C1 segment of cervical spinal cord (tissue), 14 donors: ENCODE measurements around the gene CHRDL2.
A peak's percentile ranks its signal among the peaks of the same experiment; 100 is the strongest.

Experiments used
- DNase-seq, 14 donors: peaks; one replicate each; lab custom pipeline; 2025; lab: John Stamatoyannopoulos, UW

CHRDL2 gene

DNA sequence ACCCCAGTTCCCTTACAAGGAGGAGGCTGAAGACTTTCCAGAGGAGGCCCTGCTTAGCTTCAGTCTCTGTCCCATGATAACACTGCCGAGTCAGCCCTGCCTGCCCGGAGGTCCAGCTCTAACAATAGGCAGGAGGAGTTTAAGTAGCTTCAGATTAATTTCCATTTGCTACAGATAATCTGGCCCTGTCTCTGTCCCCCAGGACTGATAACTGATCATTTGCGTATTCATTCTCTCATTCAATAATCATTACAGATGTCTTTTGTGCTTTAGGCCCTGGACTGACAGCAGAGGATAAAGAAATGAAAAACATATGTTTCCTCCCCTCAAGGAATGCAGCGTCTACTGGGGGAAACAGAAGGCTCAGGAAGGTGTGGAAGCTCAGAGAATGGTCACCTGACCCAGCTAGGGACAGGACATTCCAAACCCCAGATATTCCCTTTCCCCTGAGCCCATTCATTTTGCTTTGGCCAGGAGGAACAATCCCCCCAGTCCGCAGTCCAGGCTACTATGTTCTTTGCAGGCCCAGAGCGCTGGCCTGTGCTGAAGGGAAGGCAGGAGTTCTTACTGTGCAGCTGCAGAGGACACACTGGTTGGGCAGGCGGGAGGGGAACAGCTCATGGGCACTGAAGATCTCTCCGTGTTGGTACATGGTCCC, 20.8 kb downstream of the CHRDL2 start:
- no peak for DNase-seq

DNA sequence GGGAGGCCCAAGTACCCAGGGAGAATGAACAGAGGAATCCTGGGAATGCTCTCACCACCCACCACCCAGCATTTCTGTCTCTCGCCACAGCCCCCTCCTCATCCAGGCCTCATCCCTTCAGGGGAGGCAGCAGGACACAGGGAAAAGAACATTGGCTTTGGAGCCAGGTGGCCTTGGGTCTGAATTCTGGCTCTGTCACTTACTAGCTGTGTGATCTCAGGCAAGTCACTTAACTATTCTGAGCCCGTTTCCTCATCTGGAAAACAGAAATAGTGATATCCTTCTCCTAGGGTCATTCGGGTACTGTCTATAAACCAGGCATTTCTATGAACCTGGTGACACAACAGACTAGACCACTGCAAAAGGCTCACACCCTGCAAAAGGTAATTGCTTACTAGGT, 22.1 kb downstream of the CHRDL2 start:
- no peak for DNase-seq

DNA sequence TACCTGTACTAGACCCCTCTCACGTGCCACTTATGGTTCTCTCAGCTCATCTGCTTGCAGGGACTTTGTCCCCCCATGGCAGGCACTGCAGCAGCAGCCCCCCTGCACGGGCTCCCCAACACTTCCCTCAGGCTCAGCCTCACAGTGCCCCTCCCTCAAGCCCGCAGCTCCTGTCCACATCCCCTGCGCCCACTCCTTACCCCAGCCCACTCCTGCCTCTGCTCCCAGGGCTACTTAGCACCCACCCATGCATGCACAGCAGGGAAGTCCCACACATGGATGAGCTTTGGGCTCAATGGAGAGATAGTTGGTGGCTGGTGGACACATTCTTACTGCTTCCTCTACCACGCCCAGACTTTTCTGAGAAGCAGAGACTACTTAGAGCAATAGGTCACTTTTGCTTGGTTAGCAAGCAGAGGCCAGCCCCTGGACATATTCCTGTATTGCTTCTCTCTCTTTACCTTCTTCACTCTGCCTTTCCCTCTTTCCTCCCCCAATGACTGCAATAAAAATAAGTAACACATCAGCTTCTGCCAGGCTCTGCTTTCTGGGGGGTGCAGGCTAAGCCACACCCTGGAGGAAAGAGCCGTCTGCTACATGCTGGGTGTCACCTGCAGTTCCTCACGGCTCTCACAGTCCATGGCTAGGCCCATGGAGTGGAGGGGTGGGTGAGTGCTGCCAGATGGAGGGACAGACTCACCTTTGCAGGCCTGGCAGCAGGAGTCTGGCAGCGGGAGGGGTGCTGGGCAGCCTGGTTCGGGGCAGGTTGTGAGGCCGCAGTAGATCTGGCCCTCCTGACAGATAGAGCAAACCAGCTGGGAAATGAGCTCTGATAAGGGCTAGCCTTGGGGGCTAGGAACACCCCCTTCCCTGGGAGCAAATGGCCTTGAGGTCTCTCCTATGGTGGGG, 23.4 kb downstream of the CHRDL2 start:
- peak in 2 of 14 donors; percentile 11 to 82 for DNase-seq

DNA sequence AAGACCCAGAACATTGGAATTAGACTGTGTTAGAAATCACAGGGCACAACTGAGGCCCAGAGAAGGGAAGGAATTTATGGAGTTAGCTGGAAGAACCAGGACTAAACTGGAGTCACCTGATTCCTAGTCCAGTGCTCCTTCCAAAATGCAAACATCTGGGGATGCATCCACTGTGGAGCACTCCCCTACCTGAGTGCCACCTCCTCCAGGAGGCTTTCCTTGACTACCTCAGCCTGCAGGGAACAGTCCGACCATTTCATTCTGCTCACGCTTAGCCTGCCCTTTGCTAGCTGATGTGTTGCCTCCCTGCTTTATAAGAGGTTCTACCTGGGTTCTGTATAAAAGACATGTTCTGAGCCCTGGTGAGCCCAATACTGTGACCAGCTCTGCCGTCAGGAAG, 24.0 kb downstream of the CHRDL2 start:
- DNase-seq, result no peak

DNA sequence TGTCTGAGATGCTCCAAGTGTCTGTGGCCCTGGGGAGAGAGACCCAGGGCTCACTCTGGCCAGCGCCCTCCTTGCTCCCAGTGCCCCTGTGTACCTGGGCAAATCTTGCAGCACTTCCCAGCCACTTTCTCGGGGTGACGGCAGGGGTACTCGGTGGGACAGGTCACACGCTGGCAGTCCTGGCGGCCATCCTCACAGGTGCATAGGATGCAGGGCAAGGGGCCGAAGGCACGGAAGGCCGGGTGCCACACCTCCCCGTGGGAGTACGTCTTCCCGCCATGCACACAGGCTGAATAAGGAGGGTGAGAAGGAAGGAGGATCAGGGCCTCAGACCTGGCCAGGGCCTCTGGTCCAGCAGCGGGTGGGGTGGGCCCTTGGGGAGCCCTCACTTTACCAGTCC, 28.0 kb downstream of the CHRDL2 start:
- DNase-seq, result no peak

DNA sequence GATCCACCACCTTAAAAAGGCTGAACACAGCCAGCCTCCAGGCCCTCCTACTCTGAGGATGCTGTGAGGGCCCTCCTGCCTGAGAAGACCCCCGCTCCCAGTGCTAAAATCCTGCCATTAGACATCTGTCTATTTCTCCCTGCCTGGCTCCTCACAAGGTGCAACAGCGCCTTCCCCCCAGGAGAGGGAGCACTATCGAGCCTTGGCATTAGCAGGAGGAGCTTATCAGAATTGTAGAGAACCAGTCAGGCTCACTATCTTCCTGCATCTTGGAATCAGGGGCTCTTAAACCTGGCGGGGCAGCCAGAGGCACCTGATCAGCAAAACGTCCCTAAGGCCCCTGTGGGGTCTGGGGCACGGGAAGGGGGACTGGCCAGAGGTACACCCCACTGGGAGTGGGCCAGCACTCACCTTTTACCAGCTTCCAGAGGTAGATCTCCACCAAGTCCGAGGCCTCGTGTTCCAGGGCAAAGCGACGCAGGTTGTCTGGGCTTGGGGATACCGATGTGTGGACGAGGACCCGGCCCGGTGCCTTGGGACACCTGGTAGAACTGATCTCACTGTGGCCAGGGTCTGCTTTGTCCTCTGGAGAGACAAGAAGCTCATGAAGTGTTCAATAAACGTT, 28.7 kb downstream of the CHRDL2 start:
- peak in 12 of 14 donors; percentile 3 to 62 (median 42) for DNase-seq

DNA sequence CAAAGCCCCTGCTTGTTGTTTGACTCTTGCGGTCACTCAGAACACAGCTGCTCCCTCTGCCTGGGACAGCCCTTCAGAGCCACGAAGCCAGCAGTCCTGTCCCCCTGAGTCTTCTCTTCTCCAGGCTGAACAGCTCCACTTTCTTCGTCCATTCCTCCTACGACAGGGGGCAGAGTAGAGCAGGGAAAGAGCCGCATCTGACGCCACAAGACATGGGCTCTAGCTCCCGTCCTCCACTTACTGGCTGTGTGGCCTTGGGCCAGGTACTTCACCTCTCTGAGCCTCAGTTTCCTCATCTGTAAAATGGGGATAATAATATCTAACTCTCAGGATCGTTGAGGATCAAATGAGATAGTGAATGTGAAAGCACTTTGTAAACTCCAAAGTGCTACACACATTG, 29.9 kb downstream of the CHRDL2 start:
- no peak for DNase-seq

DNA sequence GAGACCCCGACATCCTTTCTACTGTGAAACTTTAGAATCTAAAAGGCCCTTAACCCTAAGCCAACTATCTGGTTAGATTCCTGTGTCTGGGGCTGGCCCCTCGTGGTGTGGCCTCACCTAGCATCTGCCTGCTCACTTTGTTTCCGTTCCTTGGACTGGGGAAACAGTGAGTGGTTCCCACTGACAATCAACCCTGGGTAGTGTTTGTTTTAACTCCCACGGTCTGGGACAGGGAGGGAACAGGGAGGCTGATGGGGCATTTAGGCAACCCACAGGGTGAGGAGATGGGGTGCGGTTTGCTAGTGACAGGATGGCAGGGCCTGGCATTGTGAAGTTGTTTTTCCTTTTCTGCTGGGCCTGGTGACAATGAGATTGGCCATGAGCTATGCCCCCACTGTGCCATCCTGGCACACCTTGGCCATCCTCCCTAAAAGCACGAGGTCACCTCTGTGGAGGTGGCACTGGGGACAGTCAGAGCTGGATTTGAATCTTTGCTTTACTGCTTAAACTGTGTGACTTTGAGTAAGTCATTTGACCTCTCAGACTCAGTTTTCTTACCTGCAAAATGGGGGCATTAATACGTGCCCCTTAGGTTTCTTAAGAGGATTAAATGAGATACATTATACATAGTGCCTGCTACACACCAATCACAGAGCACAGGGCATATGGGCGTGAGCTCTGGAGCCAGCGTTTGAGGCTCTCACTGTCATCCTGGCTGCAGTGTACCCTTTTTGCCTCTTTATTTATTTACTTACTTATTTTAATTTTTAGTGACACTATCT, 31.4 kb downstream of the CHRDL2 start:
- DNase-seq, result no peak

DNA sequence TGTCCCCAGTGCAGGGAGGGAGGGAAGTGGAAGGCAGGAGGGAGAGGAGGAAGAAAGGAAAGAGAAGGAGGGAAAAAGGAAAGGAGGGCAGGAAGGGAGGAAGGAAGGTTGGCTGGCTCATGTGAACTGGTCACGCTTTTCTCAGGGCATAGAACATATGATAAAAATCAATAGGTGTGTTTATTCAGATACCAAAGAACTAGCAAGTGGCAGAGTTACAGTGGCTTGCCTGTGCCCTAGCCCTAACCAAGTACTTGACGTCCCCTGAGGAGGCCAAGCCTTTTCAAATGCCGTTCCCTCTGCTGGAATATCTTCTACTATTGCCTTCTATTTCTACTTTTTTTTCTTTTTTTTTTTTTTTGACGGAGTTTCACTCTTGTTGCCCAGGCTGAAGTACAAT, 33.5 kb downstream of the CHRDL2 start:
- no peak for DNase-seq

DNA sequence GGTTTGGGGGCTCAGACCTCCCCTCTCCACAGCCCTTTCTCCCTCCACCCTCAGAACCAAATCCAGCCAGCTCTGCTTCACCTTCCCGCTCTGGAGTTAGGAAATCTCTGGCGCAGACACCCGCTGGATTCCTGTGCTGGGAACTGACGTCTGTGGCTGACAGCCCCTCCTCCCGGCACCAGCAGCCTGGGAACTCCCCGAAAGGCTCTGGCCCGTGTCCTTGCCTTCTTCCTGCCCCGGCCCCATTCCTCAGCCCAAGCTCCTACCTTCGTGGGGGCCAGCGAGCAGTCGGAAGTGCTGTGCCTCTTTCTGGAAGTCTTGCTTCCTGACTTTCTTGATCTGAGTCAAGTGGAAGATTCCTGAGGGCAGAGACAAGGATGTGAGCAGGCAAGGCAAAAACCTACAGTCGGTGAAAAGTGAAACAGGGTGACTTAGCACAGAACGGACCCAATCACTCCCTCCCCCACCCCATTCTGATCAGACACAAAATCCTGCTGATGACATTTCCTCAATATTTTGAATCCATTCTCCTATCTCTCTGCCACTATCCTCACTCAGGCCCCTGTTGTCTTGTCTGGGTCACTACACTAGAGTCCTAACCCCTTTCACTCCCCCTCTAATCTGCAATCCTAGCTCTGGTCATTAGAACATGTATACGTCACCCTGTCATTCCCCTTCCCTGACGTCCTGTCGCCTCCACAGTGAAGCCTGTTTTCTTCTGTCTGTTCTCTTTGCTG, 34.1 kb downstream of the CHRDL2 start:
- peak in 1 of 14 donors; percentile 40 for DNase-seq

DNA sequence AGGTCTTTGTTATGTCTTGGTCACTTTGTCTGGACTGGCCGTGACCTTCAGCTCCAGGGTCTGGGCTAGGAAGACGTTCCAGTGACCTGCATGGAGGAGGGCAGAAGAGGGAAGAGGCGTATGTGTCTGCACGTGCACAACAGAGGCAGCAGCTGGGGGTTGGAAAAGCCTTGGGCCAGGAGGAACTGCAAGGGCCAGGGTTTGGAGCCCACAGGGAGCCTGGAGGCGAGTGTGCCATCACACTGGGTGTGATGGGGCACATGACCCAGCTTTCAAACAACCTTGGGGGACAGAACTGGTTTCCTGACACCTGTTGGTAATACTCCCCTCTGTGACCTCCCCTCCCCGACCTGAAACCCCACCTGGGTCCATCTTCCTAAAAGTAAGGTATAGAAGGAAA, 34.7 kb downstream of the CHRDL2 start:
- DNase-seq, result no peak

DNA sequence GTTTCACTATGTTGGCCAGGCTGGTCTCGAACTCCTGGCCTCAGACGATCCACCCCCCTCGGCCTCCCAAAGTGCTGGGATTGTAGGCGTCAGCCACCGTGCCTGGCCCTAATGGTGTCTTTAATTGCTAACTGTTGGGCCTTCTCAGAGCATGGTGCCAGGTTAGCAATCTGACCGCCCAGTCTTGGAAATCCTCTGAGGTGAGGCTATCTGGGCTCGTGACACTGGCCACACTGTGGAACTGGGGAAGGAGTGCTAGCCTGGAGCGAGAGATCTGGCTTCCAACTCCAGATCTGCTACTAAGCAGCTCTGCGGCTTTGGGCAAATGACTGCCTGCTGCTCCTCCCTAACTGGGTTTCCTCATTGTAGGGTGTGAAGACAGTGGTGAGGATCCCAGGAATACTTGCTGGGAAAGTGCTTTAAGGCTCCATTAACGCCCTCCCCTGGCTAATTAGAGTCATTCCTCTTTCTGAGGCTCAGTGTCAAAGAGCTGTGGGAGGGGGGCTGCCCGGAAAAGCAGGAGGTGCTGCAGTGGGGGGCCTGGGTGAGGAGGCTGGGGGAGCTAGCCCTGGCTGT, 35.4 kb downstream of the CHRDL2 start:
- no peak for DNase-seq

DNA sequence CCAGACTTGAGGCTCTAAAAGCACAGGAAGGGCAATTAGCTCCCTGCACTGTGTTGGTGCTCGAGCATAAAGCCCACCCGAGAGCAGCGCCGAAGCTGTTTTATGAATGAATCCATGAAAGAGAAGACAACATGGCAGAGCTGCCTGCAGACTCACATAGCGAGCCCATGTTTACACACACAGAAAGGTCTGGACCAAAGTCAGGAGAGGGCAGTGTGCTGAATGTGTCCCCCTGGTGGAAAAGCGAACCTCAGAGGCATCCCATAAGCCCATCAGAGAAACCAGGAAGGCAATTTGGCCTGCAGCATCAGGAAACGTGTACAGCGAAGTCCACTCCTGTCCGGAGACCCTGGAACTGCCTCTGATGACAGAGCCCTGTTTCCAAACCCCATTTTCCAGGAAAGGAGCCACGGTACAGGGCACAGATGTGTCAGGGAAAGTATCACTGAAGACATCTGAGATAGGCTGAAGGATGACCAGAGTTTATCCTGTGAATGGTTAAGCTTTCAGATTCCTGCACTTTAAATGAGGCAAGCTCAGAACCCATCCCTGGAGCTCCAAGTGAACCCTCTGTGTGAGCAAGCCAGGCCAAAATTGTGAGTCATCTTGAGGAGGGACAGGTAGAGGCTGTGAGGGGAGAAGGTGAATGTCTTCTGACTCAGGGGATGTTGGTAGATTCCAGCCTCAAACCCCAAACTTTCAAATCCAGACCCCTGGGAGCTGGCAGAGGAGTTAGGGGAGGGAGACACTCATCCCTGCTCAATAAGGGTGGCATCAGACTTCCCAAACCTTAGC, 36.9 kb downstream of the CHRDL2 start:
- no peak for DNase-seq

DNA sequence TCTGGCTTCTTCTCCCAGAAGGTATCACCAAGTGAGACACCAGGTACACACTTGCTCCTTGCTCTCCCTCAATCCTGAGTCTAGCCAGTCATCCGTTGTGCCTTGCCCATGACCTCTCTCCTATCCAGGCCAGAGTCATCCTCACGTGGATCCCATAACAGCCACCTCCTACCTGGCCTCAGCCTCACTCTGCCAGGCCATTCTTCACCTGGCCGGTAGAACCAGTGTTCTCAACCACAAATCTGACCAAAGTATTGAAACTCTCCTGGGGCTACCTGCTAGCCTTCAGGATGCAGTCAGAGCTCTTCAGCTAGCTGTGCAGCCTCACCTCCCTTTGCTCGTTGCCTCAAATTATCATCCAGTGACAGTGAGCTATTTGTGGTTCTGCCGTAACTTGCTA, 37.7 kb downstream of the CHRDL2 start:
- no peak for DNase-seq

DNA sequence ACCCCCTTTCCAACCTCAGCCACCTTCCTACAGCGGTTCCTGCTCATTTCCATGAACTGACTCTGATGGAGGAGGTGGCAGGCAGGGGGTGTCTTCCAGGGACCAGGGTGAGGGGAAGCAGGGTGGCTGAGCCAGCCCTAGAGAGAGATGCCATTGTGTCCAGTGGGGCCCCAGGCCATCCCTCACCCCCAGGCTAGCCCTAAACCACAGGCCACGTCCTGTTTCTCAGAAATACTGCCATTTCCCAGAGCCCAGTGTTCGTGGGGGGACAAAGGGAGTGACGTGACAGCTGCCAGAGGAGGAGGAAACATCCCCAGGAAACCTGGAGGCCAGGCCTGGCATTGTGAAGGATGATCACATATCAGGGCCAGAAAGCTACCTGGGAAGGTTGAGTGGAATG, 39.5 kb downstream of the CHRDL2 start:
- DNase-seq, result no peak

DNA sequence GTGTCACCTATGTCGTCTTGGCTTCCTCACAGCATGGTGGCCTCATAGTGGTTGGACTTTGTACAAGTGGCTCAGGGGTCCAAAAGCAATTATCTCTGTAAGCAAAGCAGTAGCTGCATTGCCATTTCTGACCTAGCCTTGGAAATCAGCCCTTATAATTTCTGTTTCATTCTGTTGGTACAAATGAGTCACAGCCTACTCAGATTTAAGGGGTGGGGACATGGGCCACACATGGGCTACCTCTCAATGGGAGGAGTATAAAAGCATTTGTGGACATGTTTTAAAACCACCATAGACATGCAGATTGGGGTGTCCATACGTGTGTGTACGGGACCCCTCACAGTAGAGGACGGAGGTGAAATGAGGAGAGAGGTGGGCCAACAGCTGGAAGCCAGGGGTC, 41.6 kb downstream of the CHRDL2 start:
- no peak for DNase-seq

DNA sequence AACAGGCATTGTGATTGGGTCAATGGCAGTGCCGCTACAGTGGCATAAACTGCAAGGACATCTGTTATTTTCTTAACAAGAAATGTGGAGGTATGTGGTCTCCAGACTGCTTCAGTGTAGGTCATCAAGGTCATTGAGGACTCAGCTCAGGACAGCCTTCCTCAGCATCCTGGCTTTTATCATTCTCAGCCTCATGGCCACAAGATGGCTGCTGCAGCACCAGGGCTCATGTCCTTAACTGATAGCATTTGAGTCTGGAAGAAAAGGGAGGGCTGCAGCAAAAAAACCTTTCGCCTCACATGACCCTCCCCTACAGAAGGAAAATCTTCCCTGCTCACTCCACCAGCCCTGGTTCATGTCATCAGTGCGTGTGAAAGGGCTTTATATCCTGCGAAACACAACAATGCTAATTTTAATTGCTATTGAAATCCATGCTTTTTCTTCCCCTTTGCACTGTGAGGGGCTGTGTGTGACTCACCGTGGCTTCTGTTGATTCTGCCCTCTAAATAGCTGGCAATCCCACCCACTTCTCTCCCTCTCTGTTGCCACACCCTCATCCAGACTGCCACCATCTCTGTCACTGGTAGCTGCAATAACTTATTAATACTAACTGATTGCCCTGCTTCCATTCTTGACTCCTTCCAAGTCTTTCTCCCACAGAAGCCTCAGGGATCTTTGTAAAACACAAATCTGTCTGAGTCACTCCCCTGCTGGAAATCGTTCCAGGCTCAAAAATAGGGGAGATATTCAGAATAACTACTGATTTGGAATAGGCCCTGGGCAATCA, 43.8 kb downstream of the CHRDL2 start:
- no peak for DNase-seq

DNA sequence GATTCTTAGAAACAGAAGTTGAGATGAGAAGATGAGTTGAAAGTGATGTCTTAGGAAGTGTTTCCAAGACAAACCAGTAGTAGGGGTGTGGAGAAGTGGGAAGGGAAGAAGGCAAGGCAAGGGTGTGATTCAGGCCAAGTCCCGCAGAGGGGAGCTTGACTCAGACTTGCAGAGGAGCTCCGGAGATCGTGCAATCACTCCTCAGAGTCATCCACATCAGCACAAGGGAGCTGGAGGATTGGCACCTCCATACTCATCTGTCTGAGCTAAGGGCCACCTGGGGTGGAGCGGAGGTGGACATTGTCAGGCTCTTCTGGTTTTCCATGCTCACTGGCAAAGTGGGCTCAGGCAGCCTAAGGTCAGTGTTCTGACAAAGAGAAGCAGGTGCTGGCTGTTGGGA, 44.4 kb downstream of the CHRDL2 start:
- DNase-seq, result no peak

DNA sequence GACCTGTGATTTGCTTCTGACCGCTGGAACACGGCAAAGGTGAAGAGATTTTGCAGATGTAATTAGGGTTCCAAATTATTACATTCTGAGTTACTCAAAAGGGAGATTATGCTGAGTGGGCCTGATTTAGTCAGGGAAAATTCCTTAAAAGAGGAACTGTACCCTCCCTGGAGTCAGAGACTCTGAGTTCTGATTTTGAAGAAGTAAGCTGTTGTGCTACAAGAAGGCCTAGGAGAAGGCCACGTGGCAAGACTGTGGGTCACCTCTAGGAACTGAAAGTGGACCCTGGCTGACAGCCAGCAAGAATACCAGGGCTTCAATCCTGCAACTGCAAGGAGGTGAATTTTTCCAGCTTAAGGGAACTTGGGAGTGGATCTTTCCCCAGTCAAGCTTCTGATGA, 45.3 kb downstream of the CHRDL2 start:
- DNase-seq, result peak in 7 of 14 donors; percentile 8 to 40 (median 17)
